ENCODE results near the gene PRKAR1B.

Gene PRKAR1B

GRCh38 chr7:572416-573268, 154.4 kb downstream of the PRKAR1B start:
- DNase-seq (ENCODE audit: low spot score) = no peak

DNA sequence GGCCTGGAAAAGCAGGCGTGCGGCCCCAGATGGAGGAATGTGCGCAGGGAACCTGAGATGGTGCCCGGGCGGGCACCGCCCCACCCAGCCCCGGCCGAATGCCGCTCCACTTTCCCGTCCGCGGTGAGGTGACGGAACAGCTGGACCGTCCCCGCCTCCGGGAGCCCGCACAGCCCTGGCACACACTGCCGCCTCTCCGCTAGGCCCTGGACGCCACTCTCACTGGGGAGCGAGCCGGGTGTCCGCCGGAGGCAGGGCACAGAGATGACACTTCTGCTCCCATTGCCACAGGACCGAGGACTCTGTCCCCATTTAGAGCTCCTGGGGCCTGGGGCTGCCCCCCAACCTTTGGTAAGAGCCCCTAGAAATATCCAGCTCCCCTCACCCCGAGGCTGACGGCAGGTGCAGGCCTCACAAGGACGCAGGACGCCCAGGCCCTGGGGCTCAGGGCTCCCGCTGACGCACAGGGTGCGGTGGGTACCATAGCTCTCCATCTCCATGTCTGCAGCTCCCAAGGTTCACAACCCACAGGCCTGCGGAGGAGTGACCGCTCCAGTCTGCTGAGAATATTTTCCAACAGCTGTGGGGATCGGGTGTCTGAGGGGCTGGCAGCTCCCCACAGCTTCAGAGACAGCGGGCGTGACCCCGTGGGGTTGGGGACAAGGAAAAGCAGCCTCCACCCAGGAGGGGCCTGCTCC, 155.2 kb downstream of the PRKAR1B start:
- no peak for DNase-seq (ENCODE audit: low spot score)

- no peak for DNase-seq (ENCODE audit: low spot score)
Observed at GRCh38 chr7:571096-571717, 155.9 kb downstream of the PRKAR1B start.

- DNase-seq (ENCODE audit: low spot score) = no peak
Observed at GRCh38 chr7:570801-571070, 156.3 kb downstream of the PRKAR1B start.

- no peak for DNase-seq (ENCODE audit: low spot score)
Observed at GRCh38 chr7:569996-570800, 156.9 kb downstream of the PRKAR1B start.

GRCh38 chr7:569071-569855, 157.8 kb downstream of the PRKAR1B start:
- no peak for DNase-seq (ENCODE audit: low spot score)

DNA sequence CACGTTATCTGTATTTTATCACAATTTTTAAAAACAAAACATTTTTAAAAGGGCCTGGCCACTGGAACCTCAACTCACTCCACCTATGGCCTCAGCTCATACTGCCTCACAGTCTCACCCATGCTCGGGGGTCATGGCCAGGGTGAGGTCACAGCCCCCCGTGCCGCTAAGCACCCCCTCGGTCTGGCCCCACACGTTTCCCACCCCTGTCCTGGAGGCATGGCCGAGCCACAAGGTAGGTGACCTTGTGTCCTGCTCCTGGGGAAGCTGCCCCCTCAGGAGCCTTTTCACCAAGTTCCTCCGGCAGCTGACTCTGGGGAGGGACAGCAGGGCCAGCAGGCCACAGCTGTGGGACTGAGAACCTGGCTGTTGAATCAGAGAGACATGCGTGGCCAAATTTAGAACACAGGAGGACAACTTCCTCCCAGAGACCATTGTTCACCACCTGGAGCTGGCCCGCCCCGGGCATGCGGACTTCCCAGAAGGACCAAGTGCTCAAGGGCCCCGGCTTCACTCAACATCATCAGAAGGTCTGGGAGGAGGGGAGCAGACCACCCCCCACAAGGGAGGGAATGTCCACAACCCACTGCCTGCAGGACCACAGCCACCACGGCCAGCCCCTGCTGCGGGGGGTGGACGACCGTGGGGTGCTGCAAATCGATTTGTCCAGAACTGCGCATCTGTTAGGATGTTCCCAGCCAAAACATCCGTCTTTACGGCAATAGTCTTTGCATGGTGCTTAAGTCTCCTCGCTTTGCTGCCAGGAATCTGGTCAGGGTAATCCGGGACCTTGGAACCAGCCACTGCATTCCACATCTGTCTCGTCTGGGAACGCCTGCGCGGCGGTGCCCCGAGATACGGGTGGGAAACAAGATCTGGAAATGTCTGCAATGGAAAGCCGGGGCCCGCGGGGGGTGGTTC, 158.8 kb downstream of the PRKAR1B start:
- DNase-seq (ENCODE audit: low spot score) = no peak

- DNase-seq (ENCODE audit: low spot score) = no peak
Observed at GRCh38 chr7:567305-567883, 159.7 kb downstream of the PRKAR1B start.

- no peak for DNase-seq (ENCODE audit: low spot score)
Observed at GRCh38 chr7:566100-566499, 161.0 kb downstream of the PRKAR1B start.

DNA sequence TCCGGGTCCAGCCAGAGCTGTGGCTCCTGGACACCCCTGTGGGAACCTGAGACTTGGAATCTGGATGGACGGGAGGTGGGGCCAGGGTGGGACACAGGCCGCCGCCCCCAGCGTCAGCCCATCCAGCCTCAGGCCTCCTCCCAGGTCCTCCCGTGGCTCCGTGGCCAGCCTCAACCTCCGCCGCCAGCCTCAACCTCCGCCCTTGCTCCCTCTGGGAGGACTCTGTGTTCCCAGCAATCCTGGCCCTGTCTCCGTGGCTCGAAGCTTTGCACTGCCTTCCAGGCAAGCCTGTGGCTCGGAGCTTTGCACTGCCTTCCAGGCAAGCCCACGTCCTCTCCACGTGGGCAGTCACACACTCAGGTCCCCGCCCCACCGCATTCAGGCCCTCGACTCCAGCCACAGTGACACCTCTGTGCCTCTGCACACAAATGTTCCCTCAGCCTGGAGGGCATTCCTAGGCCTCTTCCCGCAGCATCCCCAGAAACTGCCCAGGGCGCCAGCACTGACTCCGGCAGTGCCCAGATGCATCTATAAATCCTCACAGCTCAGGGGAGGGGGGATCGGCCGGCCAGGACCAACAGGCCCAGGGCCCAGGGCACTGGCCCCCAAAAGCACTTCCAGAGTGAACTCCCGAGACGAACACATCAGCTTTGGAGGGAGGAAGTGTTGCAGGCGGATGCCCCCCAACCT, 162.8 kb downstream of the PRKAR1B start:
- no peak for DNase-seq (ENCODE audit: low spot score)

DNA sequence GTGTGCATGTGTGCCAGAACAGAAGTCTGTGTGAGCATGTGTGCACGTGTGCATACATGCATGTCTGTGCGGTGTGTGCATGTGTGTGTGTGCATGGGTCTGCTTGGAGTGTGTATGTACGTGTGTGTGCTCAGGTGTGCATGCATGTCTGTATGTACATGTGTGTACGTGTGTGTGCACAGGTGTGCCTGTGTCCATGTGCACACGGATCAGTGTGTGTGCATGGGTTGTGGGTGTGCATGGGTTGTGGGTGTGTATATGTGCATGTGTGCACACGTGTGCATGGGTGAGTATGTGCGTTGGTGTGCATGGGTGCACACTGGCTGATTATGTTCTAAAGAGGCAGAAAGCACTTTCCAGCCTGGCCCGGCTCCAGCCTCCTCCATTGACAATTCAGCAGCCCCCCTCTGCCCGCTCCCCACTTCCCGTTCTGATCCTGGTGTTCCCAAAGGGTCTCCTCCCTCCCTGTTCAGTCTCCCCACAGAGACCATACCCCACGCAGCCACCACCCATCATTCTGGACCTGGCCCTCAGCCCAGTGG, 163.4 kb downstream of the PRKAR1B start:
- no peak for DNase-seq (ENCODE audit: low spot score)

GRCh38 chr7:562789-563628, 164.1 kb downstream of the PRKAR1B start:
- DNase-seq (ENCODE audit: low spot score) = no peak

DNA sequence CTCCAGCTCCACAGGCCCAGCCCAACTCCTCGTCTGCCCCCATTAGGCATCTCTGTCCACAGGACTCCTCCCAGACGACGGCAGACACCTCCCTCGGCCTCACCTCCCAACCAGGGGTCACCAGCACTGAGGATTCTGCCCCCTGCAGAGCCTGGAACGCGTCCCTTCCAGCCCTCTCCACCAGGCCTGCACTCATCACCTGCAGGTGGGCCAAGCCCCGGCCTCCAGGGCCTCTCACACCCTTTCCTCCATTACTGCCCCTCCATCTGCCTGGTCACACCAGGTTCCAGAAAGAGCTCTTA, 164.8 kb downstream of the PRKAR1B start:
- DNase-seq (ENCODE audit: low spot score) = peak; percentile 17

- peak; percentile 80 for DNase-seq (ENCODE audit: low spot score)
Observed at GRCh38 chr7:561631-562373, 165.3 kb downstream of the PRKAR1B start.

GRCh38 chr7:560966-561630, 166.0 kb downstream of the PRKAR1B start:
- DNase-seq (ENCODE audit: low spot score) = no peak

GRCh38 chr7:559396-559705, 167.7 kb downstream of the PRKAR1B start:
- DNase-seq (ENCODE audit: low spot score) = no peak

DNA sequence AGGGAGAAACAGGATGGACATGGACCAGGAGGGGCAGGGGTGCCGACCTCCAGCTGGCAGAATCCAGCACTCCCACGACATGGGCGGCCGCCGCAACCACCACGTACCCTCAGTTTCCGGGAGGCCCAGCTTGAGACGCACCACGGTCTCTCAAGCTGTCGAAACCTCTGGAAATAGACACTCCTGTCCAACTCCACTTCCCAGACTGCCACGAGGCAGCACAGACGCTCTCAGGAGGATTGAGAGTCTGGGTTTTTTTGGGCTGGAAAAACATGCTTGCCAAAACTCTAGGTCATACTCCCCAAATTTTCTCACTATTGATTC, 169.6 kb downstream of the PRKAR1B start:
- no peak for DNase-seq (ENCODE audit: low spot score)
